Activated naive CD8-positive, alpha-beta T cell treated with anti-CD3 and anti-CD28 coated beads for 36 hours (primary cell): ENCODE results near the gene PDE11A. TPM values are rescaled to one million over a fixed set of nuclear protein-coding genes. Genes with fewer than 3 reads are reported as not detected.
"Not testable (repeated sequence)": the region's sequence is repeated elsewhere in the genome, so short reads cannot be mapped to it uniquely, and the experiment has no call there.

Source experiments
- DNase-seq: peaks from one replicate; pipeline ENCODE4 v3.0.0; 2021
- H3K27ac Mint-ChIP-seq: one replicate; pipeline ENCODE4 v1.8.0; 2022; ENCODE audit warnings: mild to moderate bottlenecking, moderate library complexity, mixed read lengths
- H3K27me3 Mint-ChIP-seq: one replicate; pipeline ENCODE4 v1.8.0; 2022; ENCODE audit warnings: mild to moderate bottlenecking, mixed read lengths
- H3K36me3 Mint-ChIP-seq: one replicate; pipeline ENCODE4 v1.8.0; 2021; ENCODE audit warnings: mild to moderate bottlenecking, mixed read lengths
- H3K4me1 Mint-ChIP-seq: one replicate; pipeline ENCODE4 v1.8.0; 2021; ENCODE audit warnings: mixed read lengths
- H3K4me3 Mint-ChIP-seq: one replicate; pipeline ENCODE4 v1.8.0; 2022; ENCODE audit warnings: mild to moderate bottlenecking, moderate library complexity, mixed read lengths
- H3K9me3 Mint-ChIP-seq: one replicate; pipeline ENCODE4 v1.8.0; 2022; ENCODE audit warnings: mixed read lengths
- total RNA-seq, 2 experiments: library from RNA; stranded (reverse); gene quantifications; one replicate each; pipeline ENCODE4 v1.2.3, GENCODE V29; 2021

Gene PDE11A
- total RNA-seq, 2 experiments from 2014 or later: 0.10 TPM; not detected in 1

GRCh38 chr2:178057179-178057680 is 15.3 kb downstream of the PDE11A start:
- Mint-ChIP-seq H3K9me3 (no peaks in the 10 kb centered on the region), H3K36me3 (no peaks in the 10 kb centered on the region), H3K27ac (no peak overlapping the region), H3K4me3 (no peak overlapping the region), H3K27me3 (no peaks in the 10 kb centered on the region), H3K4me1 (no peaks in the 10 kb centered on the region)
- DNase-seq: no peak

- H3K27ac Mint-ChIP-seq: no peak overlapping the region
- no peaks in the 10 kb centered on the region for H3K4me1 Mint-ChIP-seq
- H3K36me3 Mint-ChIP-seq: no peaks in the 10 kb centered on the region
- no peak for DNase-seq
- H3K9me3 Mint-ChIP-seq: no peaks in the 10 kb centered on the region
- H3K27me3 Mint-ChIP-seq: peaks cover 3% of the 10 kb centered on the region
- H3K4me3 Mint-ChIP-seq: no peak overlapping the region
These were observed 16.2 kb downstream of the PDE11A start for GRCh38 chr2:178056345-178056744.

GRCh38 chr2:178051257-178051656 is 21.3 kb downstream of the PDE11A start:
- not testable (repeated sequence) for H3K9me3 Mint-ChIP-seq, DNase-seq, H3K4me1 Mint-ChIP-seq, H3K27ac Mint-ChIP-seq, H3K36me3 Mint-ChIP-seq, H3K4me3 Mint-ChIP-seq
- peaks cover 13% of the 10 kb centered on the region for H3K27me3 Mint-ChIP-seq

- no peaks in the 10 kb centered on the region for H3K4me1 Mint-ChIP-seq
- no peak overlapping the region for H3K27ac Mint-ChIP-seq
- DNase-seq: no peak
- no peak overlapping the region for H3K4me3 Mint-ChIP-seq
- H3K9me3 Mint-ChIP-seq: peaks cover 3% of the 10 kb centered on the region
- peaks cover 17% of the 10 kb centered on the region for H3K27me3 Mint-ChIP-seq
- H3K36me3 Mint-ChIP-seq: no peaks in the 10 kb centered on the region
These were observed 25.2 kb downstream of the PDE11A start for GRCh38 chr2:178047391-178047790.

- Mint-ChIP-seq H3K27me3 (peaks cover 7% of the 10 kb centered on the region), H3K36me3 (no peaks in the 10 kb centered on the region), H3K4me3 (no peak overlapping the region), H3K27ac (no peak overlapping the region), H3K4me1 (no peaks in the 10 kb centered on the region), H3K9me3 (no peaks in the 10 kb centered on the region)
- DNase-seq: no peak
These were observed 27.7 kb downstream of the PDE11A start for GRCh38 chr2:178044836-178045235.

GRCh38 chr2:178043266-178043665 is 29.3 kb downstream of the PDE11A start:
- no peak overlapping the region for H3K27ac Mint-ChIP-seq
- no peak overlapping the region for H3K4me3 Mint-ChIP-seq
- no peaks in the 10 kb centered on the region for H3K4me1 Mint-ChIP-seq
- no peaks in the 10 kb centered on the region for H3K36me3 Mint-ChIP-seq
- H3K27me3 Mint-ChIP-seq: peaks cover 10% of the 10 kb centered on the region
- H3K9me3 Mint-ChIP-seq: no peaks in the 10 kb centered on the region
- DNase-seq: no peak

GRCh38 chr2:178033583-178033982 is 39.0 kb downstream of the PDE11A start:
- Mint-ChIP-seq H3K9me3 (peaks cover 14% of the 10 kb centered on the region), H3K27me3 (peaks cover 19% of the 10 kb centered on the region)
- not testable (repeated sequence) for H3K36me3 Mint-ChIP-seq, H3K4me1 Mint-ChIP-seq, H3K27ac Mint-ChIP-seq, H3K4me3 Mint-ChIP-seq, DNase-seq

GRCh38 chr2:178029342-178029741 is 43.2 kb downstream of the PDE11A start:
- Mint-ChIP-seq H3K36me3 (no peaks in the 10 kb centered on the region), H3K9me3 (peaks cover 5% of the 10 kb centered on the region), H3K27ac (no peak overlapping the region), H3K4me3 (no peak overlapping the region), H3K27me3 (peaks cover 13% of the 10 kb centered on the region), H3K4me1 (no peaks in the 10 kb centered on the region)
- DNase-seq: no peak

- Mint-ChIP-seq H3K4me1 (no peaks in the 10 kb centered on the region), H3K4me3 (no peak overlapping the region), H3K36me3 (no peaks in the 10 kb centered on the region), H3K27ac (no peak overlapping the region), H3K27me3 (peaks cover 4% of the 10 kb centered on the region), H3K9me3 (no peaks in the 10 kb centered on the region)
- DNase-seq: no peak
These were observed 46.9 kb downstream of the PDE11A start for GRCh38 chr2:178025551-178026185.

- no peaks in the 10 kb centered on the region for H3K9me3 Mint-ChIP-seq
- H3K36me3 Mint-ChIP-seq: no peaks in the 10 kb centered on the region
- no peak overlapping the region for H3K4me3 Mint-ChIP-seq
- no peak for DNase-seq
- H3K4me1 Mint-ChIP-seq: no peaks in the 10 kb centered on the region
- peaks cover 3% of the 10 kb centered on the region for H3K27me3 Mint-ChIP-seq
- H3K27ac Mint-ChIP-seq: no peak overlapping the region
These were observed 54.4 kb downstream of the PDE11A start for GRCh38 chr2:178018141-178018540.

GRCh38 chr2:178016612-178017011 is 56.0 kb downstream of the PDE11A start:
- no peaks in the 10 kb centered on the region for H3K9me3 Mint-ChIP-seq
- no peak overlapping the region for H3K4me3 Mint-ChIP-seq
- peaks cover 3% of the 10 kb centered on the region for H3K27me3 Mint-ChIP-seq
- no peak for DNase-seq
- H3K36me3 Mint-ChIP-seq: no peaks in the 10 kb centered on the region
- H3K27ac Mint-ChIP-seq: no peak overlapping the region
- no peaks in the 10 kb centered on the region for H3K4me1 Mint-ChIP-seq

- H3K9me3 Mint-ChIP-seq: no peaks in the 10 kb centered on the region
- DNase-seq: no peak
- no peak overlapping the region for H3K27ac Mint-ChIP-seq
- H3K36me3 Mint-ChIP-seq: no peaks in the 10 kb centered on the region
- H3K4me1 Mint-ChIP-seq: no peaks in the 10 kb centered on the region
- H3K4me3 Mint-ChIP-seq: no peak overlapping the region
- H3K27me3 Mint-ChIP-seq: peaks cover 6% of the 10 kb centered on the region
These were observed 59.9 kb downstream of the PDE11A start for GRCh38 chr2:178012639-178013038.

- Mint-ChIP-seq H3K27ac (no peak overlapping the region), H3K36me3 (no peaks in the 10 kb centered on the region), H3K27me3 (peaks cover 3% of the 10 kb centered on the region), H3K4me3 (no peak overlapping the region), H3K4me1 (no peaks in the 10 kb centered on the region), H3K9me3 (no peaks in the 10 kb centered on the region)
- DNase-seq: no peak
These were observed 62.8 kb downstream of the PDE11A start for GRCh38 chr2:178009813-178010212.

GRCh38 chr2:178008636-178009289 is 63.8 kb downstream of the PDE11A start:
- no peaks in the 10 kb centered on the region for H3K9me3 Mint-ChIP-seq
- peaks cover 3% of the 10 kb centered on the region for H3K27me3 Mint-ChIP-seq
- H3K4me1 Mint-ChIP-seq: no peaks in the 10 kb centered on the region
- H3K36me3 Mint-ChIP-seq: no peaks in the 10 kb centered on the region
- no peak overlapping the region for H3K27ac Mint-ChIP-seq
- no peak overlapping the region for H3K4me3 Mint-ChIP-seq
- no peak for DNase-seq

- Mint-ChIP-seq H3K36me3 (no peaks in the 10 kb centered on the region), H3K9me3 (no peaks in the 10 kb centered on the region), H3K27me3 (peaks cover 7% of the 10 kb centered on the region), H3K27ac (no peak overlapping the region), H3K4me1 (no peaks in the 10 kb centered on the region), H3K4me3 (no peak overlapping the region)
- DNase-seq: no peak
These were observed 65.9 kb downstream of the PDE11A start for GRCh38 chr2:178006710-178007109.

- H3K4me3 Mint-ChIP-seq: no peak overlapping the region
- DNase-seq: no peak
- no peak overlapping the region for H3K27ac Mint-ChIP-seq
- H3K9me3 Mint-ChIP-seq: no peaks in the 10 kb centered on the region
- no peaks in the 10 kb centered on the region for H3K36me3 Mint-ChIP-seq
- H3K27me3 Mint-ChIP-seq: peaks cover 7% of the 10 kb centered on the region
- no peaks in the 10 kb centered on the region for H3K4me1 Mint-ChIP-seq
These were observed 66.8 kb downstream of the PDE11A start for GRCh38 chr2:178005756-178006155.
